ENCODE results near the gene MAPRE3. TPM values are rescaled to one million over a fixed set of nuclear protein-coding genes. Genes with fewer than 3 reads are reported as not detected.

MAPRE3 gene
- total and polyA plus RNA-seq, 9 of the 15 experiments (the other 6 are each of a cell fraction or from before 2014, with no cell fraction given) = 0.70 to 43.2 (median 12.6) TPM

DNA sequence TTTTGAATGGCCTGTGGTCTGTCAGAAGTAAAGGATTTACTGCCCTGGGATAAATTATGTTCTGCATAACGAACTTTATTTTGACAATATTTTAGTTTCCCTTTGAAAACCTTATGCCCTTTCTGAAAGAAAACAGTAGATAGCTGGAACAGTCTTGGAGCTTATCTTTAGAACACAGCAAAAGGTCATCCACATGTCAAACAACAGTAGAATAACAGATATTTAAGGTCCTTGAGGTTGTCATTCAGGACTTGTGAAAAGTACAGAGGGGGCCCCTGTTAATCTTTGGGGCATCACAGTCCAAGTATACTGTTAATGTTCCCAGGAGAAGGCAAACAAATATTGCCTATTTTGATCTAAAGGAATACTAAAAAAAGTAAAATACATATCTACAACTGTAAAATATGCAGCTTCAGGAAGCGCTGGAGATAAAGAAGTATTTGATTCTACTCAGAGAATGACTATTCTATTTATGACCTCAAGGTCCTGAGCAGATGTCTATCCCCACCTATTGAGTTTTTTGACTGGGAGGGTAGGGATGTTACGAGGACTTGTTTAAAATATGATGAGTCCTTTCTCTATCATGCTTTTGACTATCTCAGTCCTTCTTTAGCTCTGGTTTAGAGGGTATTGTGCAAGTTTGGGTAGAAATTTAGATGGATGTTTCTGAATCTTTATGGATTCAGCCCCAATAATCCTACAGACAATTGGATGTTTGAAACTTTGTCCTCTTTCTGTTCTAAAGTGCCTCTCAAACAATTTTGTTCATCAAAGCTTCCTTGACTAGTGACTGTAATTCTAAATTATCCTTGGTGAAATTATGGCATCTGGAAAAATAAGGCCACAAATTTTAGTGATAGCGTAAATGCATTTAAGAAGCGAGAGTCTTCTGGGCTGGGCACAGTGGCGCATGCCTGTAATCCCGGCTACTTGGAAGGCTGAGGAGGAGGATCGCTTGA is 37.3 kb downstream of the MAPRE3 start (continued):
- TF ChIP-seq, protein P1, sequence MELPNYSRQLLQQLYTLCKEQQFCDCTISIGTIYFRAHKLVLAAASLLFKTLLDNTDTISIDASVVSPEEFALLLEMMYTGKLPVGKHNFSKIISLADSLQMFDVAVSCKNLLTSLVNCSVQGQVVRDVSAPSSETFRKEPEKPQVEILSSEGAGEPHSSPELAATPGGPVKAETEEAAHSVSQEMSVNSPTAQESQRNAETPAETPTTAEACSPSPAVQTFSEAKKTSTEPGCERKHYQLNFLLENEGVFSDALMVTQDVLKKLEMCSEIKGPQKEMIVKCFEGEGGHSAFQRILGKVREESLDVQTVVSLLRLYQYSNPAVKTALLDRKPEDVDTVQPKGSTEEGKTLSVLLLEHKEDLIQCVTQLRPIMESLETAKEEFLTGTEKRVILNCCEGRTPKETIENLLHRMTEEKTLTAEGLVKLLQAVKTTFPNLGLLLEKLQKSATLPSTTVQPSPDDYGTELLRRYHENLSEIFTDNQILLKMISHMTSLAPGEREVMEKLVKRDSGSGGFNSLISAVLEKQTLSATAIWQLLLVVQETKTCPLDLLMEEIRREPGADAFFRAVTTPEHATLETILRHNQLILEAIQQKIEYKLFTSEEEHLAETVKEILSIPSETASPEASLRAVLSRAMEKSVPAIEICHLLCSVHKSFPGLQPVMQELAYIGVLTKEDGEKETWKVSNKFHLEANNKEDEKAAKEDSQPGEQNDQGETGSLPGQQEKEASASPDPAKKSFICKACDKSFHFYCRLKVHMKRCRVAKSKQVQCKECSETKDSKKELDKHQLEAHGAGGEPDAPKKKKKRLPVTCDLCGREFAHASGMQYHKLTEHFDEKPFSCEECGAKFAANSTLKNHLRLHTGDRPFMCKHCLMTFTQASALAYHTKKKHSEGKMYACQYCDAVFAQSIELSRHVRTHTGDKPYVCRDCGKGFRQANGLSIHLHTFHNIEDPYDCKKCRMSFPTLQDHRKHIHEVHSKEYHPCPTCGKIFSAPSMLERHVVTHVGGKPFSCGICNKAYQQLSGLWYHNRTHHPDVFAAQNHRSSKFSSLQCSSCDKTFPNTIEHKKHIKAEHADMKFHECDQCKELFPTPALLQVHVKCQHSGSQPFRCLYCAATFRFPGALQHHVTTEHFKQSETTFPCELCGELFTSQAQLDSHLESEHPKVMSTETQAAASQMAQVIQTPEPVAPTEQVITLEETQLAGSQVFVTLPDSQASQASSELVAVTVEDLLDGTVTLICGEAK (IDR thresholded peaks at IDR 0.05) = peak; percentile 94
- TF ChIP-seq, protein P1 (CRISPR knock-in tag; IDR thresholded peaks at IDR 0.05) = peak; percentile 80; the same call in 1 of the 2 replicates
- TF ChIP-seq GATA2 (CRISPR knock-in tag; IDR thresholded peaks at IDR 0.05) = peak; percentile 56
- TF ChIP-seq CEBPB (tag; IDR thresholded peaks at IDR 0.05) = peak; percentile 85
- TF ChIP-seq, protein P2, sequence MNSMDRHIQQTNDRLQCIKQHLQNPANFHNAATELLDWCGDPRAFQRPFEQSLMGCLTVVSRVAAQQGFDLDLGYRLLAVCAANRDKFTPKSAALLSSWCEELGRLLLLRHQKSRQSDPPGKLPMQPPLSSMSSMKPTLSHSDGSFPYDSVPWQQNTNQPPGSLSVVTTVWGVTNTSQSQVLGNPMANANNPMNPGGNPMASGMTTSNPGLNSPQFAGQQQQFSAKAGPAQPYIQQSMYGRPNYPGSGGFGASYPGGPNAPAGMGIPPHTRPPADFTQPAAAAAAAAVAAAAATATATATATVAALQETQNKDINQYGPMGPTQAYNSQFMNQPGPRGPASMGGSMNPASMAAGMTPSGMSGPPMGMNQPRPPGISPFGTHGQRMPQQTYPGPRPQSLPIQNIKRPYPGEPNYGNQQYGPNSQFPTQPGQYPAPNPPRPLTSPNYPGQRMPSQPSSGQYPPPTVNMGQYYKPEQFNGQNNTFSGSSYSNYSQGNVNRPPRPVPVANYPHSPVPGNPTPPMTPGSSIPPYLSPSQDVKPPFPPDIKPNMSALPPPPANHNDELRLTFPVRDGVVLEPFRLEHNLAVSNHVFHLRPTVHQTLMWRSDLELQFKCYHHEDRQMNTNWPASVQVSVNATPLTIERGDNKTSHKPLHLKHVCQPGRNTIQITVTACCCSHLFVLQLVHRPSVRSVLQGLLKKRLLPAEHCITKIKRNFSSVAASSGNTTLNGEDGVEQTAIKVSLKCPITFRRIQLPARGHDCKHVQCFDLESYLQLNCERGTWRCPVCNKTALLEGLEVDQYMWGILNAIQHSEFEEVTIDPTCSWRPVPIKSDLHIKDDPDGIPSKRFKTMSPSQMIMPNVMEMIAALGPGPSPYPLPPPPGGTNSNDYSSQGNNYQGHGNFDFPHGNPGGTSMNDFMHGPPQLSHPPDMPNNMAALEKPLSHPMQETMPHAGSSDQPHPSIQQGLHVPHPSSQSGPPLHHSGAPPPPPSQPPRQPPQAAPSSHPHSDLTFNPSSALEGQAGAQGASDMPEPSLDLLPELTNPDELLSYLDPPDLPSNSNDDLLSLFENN (IDR thresholded peaks at IDR 0.05; ENCODE audit: low read depth in 2 of 2, low read length in 2 of 2) = peak in 1 of 2 experiments; percentile 85; a peak in 2 of 4 replicates
- TF ChIP-seq, protein P3, sequence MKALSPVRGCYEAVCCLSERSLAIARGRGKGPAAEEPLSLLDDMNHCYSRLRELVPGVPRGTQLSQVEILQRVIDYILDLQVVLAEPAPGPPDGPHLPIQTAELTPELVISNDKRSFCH (CRISPR knock-in tag; IDR thresholded peaks at IDR 0.05) = no peak
- TF ChIP-seq, protein P3 (tag; IDR thresholded peaks at IDR 0.05) = peak; percentile 97
- TF ChIP-seq, protein P4, sequence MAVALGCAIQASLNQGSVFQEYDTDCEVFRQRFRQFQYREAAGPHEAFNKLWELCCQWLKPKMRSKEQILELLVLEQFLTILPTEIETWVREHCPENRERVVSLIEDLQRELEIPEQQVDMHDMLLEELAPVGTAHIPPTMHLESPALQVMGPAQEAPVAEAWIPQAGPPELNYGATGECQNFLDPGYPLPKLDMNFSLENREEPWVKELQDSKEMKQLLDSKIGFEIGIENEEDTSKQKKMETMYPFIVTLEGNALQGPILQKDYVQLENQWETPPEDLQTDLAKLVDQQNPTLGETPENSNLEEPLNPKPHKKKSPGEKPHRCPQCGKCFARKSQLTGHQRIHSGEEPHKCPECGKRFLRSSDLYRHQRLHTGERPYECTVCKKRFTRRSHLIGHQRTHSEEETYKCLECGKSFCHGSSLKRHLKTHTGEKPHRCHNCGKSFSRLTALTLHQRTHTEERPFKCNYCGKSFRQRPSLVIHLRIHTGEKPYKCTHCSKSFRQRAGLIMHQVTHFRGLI (CRISPR knock-in tag; IDR thresholded peaks at IDR 0.05) = no peak
- 0 out of 2 replicates have a peak, but pooled peaks have one; percentile 36 for TF ChIP-seq MXI1 (IDR thresholded peaks at IDR 0.05; ENCODE audit: low read depth, low read length)
- TF ChIP-seq GATAD2A (IDR thresholded peaks at IDR 0.05) = 0 out of 2 replicates have a peak, but pooled peaks have one; percentile 61
- TF ChIP-seq HDAC1 (IDR thresholded peaks at IDR 0.05) = peak in 1 of 2 experiments; percentile 19; a peak in 2 of 4 replicates

Data from K562 (cell line).